Measurements from ENCODE around the gene VAV3. TPM values are rescaled to one million over a fixed set of nuclear protein-coding genes. Genes with fewer than 3 reads are reported as not detected.

VAV3 gene
- total RNA-seq, 2 experiments from 2014 or later, result 5.5 to 5.6 TPM

GRCh38 chr1:107707111-107707510 is 257.9 kb downstream of the VAV3 start:
- Mint-ChIP-seq H3K4me3 (no peak overlapping the region), H3K27me3 (no peaks in the 10 kb centered on the region), H3K36me3 (ENCODE audit: low read depth) (peaks cover 2% of the 10 kb centered on the region), H3K4me1 (ENCODE audit: low read depth) (no peaks in the 10 kb centered on the region), H3K9me3 (no peaks in the 10 kb centered on the region), H3K27ac (no peak overlapping the region)
- Histone ChIP-seq H3K4me3 (ENCODE audit: low read length) (no peak overlapping the region), H3K9me3 (ENCODE audit: control insufficient read depth in 1 of 2, insufficient read depth in 1 of 2, low read length in 2 of 2) (no peaks in the 10 kb centered on the region), H3K4me1 (ENCODE audit: insufficient read depth, low read length) (no peaks in the 10 kb centered on the region), H3K27ac (ENCODE audit: low read depth in 1 of 2, low read length in 2 of 2) (no peak overlapping the region), H3K27me3 (ENCODE audit: control insufficient read depth in 1 of 2, insufficient read depth in 2 of 2, low read length in 2 of 2) (no peaks in the 10 kb centered on the region), H3K36me3 (ENCODE audit: insufficient read depth, low read length) (no peaks in the 10 kb centered on the region)
- DNase-seq, result no peak
- no peak for ATAC-seq (ENCODE audit: poor library complexity)
- intact Hi-C loops (cut with DNase I, micrococcal nuclease), result no loop called here
- CTCF ChIA-PET, result interaction anchor here (0.8 kb wide), 1 partner anchor 15 kb away, joined by 3 read pairs; no protein-coding TSS in a partner anchor
- TF ChIP-seq CTCF (IDR thresholded peaks at IDR 0.05), result no peak
- POLR2A ChIA-PET, result no interaction called here

- no peak overlapping the region for H3K27ac ChIP-seq (ENCODE audit: low read depth in 1 of 2, low read length in 2 of 2)
- H3K36me3 ChIP-seq (ENCODE audit: insufficient read depth, low read length), result no peaks in the 10 kb centered on the region
- Mint-ChIP-seq H3K36me3 (ENCODE audit: low read depth) (peaks cover 9% of the 10 kb centered on the region), H3K4me1 (ENCODE audit: low read depth) (no peaks in the 10 kb centered on the region), H3K27me3 (no peaks in the 10 kb centered on the region), H3K9me3 (no peaks in the 10 kb centered on the region), H3K27ac (no peak overlapping the region), H3K4me3 (no peak overlapping the region)
- no peak for DNase-seq
- H3K4me1 ChIP-seq (ENCODE audit: insufficient read depth, low read length), result no peaks in the 10 kb centered on the region
- no peak for TF ChIP-seq CTCF (IDR thresholded peaks at IDR 0.05)
- no peak overlapping the region for H3K4me3 ChIP-seq (ENCODE audit: low read length)
- ChIA-PET POLR2A (interaction anchor here (0.6 kb wide), 1 partner anchor 10 kb away, joined by 3 read pairs; no protein-coding TSS in a partner anchor), CTCF (interaction anchor here (0.8 kb wide), 1 partner anchor 16 kb away, joined by 3 read pairs; no protein-coding TSS in a partner anchor)
- H3K27me3 ChIP-seq (ENCODE audit: control insufficient read depth in 1 of 2, insufficient read depth in 2 of 2, low read length in 2 of 2), result no peaks in the 10 kb centered on the region
- H3K9me3 ChIP-seq (ENCODE audit: control insufficient read depth in 1 of 2, insufficient read depth in 1 of 2, low read length in 2 of 2), result no peaks in the 10 kb centered on the region
- intact Hi-C loops (cut with DNase I, micrococcal nuclease), result no loop called here
- ATAC-seq (ENCODE audit: poor library complexity), result no peak
Measured at GRCh38 chr1:107706182-107706581, 258.8 kb downstream of the VAV3 start.

- Mint-ChIP-seq H3K4me3 (no peak overlapping the region), H3K4me1 (ENCODE audit: low read depth) (no peaks in the 10 kb centered on the region), H3K9me3 (no peaks in the 10 kb centered on the region), H3K36me3 (ENCODE audit: low read depth) (peaks cover 9% of the 10 kb centered on the region), H3K27me3 (no peaks in the 10 kb centered on the region), H3K27ac (no peak overlapping the region)
- no peak for TF ChIP-seq CTCF (IDR thresholded peaks at IDR 0.05)
- DNase-seq (no peak), ATAC-seq (ENCODE audit: poor library complexity) (no peak)
- no peaks in the 10 kb centered on the region for H3K4me1 ChIP-seq (ENCODE audit: insufficient read depth, low read length)
- H3K36me3 ChIP-seq (ENCODE audit: insufficient read depth, low read length), result no peaks in the 10 kb centered on the region
- H3K4me3 ChIP-seq (ENCODE audit: low read length), result no peak overlapping the region
- no peak overlapping the region for H3K27ac ChIP-seq (ENCODE audit: low read depth in 1 of 2, low read length in 2 of 2)
- H3K27me3 ChIP-seq (ENCODE audit: control insufficient read depth in 1 of 2, insufficient read depth in 2 of 2, low read length in 2 of 2), result no peaks in the 10 kb centered on the region
- CTCF ChIA-PET, result no interaction called here
- intact Hi-C loops (cut with DNase I, micrococcal nuclease), result no loop called here
- H3K9me3 ChIP-seq (ENCODE audit: control insufficient read depth in 1 of 2, insufficient read depth in 1 of 2, low read length in 2 of 2), result no peaks in the 10 kb centered on the region
- POLR2A ChIA-PET, result no interaction called here
Measured at GRCh38 chr1:107704911-107705310, 260.1 kb downstream of the VAV3 start.

Data from CD4-positive, alpha-beta T cell (primary cell).